Fibroblast of skin of right biceps (primary cell): ENCODE results near the gene AADACL4.
A peak's percentile ranks its signal among the peaks of the same experiment; 100 is the strongest.
"Not testable (repeated sequence)": the region's sequence is repeated elsewhere in the genome, so short reads cannot be mapped to it uniquely, and the experiment has no call there.

Experiments
- DNase-seq: peaks from one replicate; pipeline ENCODE4 v3.0.0-alpha.2; 2013

AADACL4 gene

GRCh38 chr1:12712076-12712475 is 68.2 kb downstream of the AADACL4 start:
- DNase-seq: peak; percentile 69

- no peak for DNase-seq
Measured at GRCh38 chr1:12712929-12713328, 69.0 kb downstream of the AADACL4 start.

GRCh38 chr1:12713651-12714050 is 69.8 kb downstream of the AADACL4 start:
- DNase-seq: not testable (repeated sequence)

- DNase-seq: no peak
Measured at GRCh38 chr1:12714710-12715475, 71.0 kb downstream of the AADACL4 start.

GRCh38 chr1:12715896-12716437 is 72.1 kb downstream of the AADACL4 start, which contains the start of gene AADACL3:
Gene AADACL3, plus strand, starts transcription at chr1:12716110. Its CDS starts 67 bp downstream, at chr1:12716177.
- no peak for DNase-seq
